ENCODE results near the gene SCLT1. TPM values are rescaled to one million over a fixed set of nuclear protein-coding genes. Genes with fewer than 3 reads are reported as not detected.

The SCLT1 gene
- total RNA-seq, 1 donor = 14.1 TPM

DNA sequence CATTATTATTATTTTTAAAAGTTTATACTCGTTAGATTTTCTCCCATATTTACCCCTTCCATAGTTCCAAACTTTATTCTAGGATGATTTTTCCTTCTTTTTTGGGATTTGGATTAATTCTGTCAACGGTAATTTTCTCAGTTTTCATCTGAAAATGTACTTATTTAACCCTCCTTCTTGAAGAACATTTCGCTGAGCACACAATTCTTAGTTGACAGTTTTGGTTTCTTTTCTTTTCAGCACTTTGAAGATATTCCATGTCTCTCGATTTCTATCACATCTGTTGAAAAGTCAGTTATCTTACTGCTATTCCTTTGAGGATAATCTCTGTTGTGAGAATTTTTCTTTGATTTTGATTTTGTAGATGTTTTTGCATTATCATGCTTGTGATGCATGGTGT, 85.2 kb downstream of the SCLT1 start:
- Histone ChIP-seq H2AFZ (ENCODE audit: low read length) (no peak overlapping the region), H3K9me3 (ENCODE audit: low read depth, low read length) (no peaks in the 10 kb centered on the region), H3K4me1 (ENCODE audit: insufficient read depth, low read length) (no peaks in the 10 kb centered on the region), H3K27ac (ENCODE audit: low read depth, low read length) (no peak overlapping the region), H4K20me1 (ENCODE audit: insufficient read depth, low read length) (no peaks in the 10 kb centered on the region), H3K36me3 (ENCODE audit: insufficient read depth, low read length) (no peaks in the 10 kb centered on the region), H3K27me3 (ENCODE audit: insufficient read depth, low read length) (no peaks in the 10 kb centered on the region), H3K4me2 (ENCODE audit: insufficient read depth, low read length) (no peak overlapping the region), H3K79me2 (ENCODE audit: insufficient read depth, low read length) (no peaks in the 10 kb centered on the region), H3K4me3 (ENCODE audit: insufficient read depth, low read length) (no peak overlapping the region)
- no peak for DNase-seq (ENCODE audit: insufficient read length, low spot score, missing footprints)
- TF ChIP-seq, protein P1, sequence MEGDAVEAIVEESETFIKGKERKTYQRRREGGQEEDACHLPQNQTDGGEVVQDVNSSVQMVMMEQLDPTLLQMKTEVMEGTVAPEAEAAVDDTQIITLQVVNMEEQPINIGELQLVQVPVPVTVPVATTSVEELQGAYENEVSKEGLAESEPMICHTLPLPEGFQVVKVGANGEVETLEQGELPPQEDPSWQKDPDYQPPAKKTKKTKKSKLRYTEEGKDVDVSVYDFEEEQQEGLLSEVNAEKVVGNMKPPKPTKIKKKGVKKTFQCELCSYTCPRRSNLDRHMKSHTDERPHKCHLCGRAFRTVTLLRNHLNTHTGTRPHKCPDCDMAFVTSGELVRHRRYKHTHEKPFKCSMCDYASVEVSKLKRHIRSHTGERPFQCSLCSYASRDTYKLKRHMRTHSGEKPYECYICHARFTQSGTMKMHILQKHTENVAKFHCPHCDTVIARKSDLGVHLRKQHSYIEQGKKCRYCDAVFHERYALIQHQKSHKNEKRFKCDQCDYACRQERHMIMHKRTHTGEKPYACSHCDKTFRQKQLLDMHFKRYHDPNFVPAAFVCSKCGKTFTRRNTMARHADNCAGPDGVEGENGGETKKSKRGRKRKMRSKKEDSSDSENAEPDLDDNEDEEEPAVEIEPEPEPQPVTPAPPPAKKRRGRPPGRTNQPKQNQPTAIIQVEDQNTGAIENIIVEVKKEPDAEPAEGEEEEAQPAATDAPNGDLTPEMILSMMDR (IDR thresholded peaks at IDR 0.05; ENCODE audit: extremely low read depth, low read depth, low read length) = no peak

DNA sequence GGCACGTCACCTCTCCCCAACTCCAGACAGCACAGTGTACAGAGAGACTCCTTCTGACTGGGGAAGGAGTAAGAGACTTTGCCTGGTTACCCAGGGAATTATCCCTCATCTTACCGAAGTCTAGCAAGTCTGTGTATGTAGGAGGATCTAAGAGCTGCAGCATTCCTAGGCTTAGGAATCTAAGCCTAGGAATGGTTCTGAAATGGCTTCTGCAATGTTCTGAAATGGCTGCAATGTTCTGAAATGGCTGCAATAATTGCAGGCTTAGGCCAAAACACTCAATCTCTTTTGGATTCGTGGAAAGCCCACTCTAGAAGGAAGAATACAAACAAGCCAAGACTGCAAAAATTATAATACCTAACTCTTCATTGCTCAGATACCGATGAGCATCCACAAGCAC, 106.4 kb downstream of the SCLT1 start:
- H3K4me2 ChIP-seq (ENCODE audit: insufficient read depth, low read length) = no peak overlapping the region
- no peak overlapping the region for H3K27ac ChIP-seq (ENCODE audit: low read depth, low read length)
- DNase-seq (ENCODE audit: insufficient read length, low spot score, missing footprints) = no peak
- no peaks in the 10 kb centered on the region for H3K36me3 ChIP-seq (ENCODE audit: insufficient read depth, low read length)
- TF ChIP-seq, protein P1 (IDR thresholded peaks at IDR 0.05; ENCODE audit: extremely low read depth, low read depth, low read length) = no peak
- H3K4me3 ChIP-seq (ENCODE audit: insufficient read depth, low read length) = no peak overlapping the region
- H3K27me3 ChIP-seq (ENCODE audit: insufficient read depth, low read length) = no peaks in the 10 kb centered on the region
- no peaks in the 10 kb centered on the region for H4K20me1 ChIP-seq (ENCODE audit: insufficient read depth, low read length)
- no peaks in the 10 kb centered on the region for H3K9me3 ChIP-seq (ENCODE audit: low read depth, low read length)
- H2AFZ ChIP-seq (ENCODE audit: low read length) = no peak overlapping the region
- H3K4me1 ChIP-seq (ENCODE audit: insufficient read depth, low read length) = no peaks in the 10 kb centered on the region
- no peaks in the 10 kb centered on the region for H3K79me2 ChIP-seq (ENCODE audit: insufficient read depth, low read length)

DNA sequence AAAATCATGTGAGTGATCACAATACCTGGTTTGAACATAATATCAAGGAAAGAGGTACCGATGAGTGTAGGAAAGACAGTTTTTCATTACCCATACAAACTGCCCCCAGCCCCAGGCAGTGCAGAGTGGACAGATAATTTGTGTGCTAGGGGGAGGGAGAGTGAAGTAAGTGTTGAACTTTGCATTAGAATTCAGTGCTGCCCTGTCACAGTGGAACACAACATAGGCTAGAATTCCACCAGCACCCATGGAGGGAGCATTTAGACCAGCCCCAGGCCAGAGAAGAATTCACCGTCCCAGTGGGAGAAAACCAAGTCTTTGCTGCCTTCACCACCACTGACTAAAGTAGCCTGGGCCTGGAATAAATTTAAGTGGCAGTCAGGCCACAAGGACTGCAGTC, 107.3 kb downstream of the SCLT1 start:
- H4K20me1 ChIP-seq (ENCODE audit: insufficient read depth, low read length) = no peaks in the 10 kb centered on the region
- TF ChIP-seq, protein P1 (IDR thresholded peaks at IDR 0.05; ENCODE audit: extremely low read depth, low read depth, low read length) = no peak
- H3K4me2 ChIP-seq (ENCODE audit: insufficient read depth, low read length) = no peak overlapping the region
- H3K4me3 ChIP-seq (ENCODE audit: insufficient read depth, low read length) = no peak overlapping the region
- peak; percentile 4 for DNase-seq (ENCODE audit: insufficient read length, low spot score, missing footprints)
- H3K79me2 ChIP-seq (ENCODE audit: insufficient read depth, low read length) = no peaks in the 10 kb centered on the region
- H3K9me3 ChIP-seq (ENCODE audit: low read depth, low read length) = no peaks in the 10 kb centered on the region
- no peaks in the 10 kb centered on the region for H3K4me1 ChIP-seq (ENCODE audit: insufficient read depth, low read length)
- H2AFZ ChIP-seq (ENCODE audit: low read length) = no peak overlapping the region
- no peaks in the 10 kb centered on the region for H3K27me3 ChIP-seq (ENCODE audit: insufficient read depth, low read length)
- H3K27ac ChIP-seq (ENCODE audit: low read depth, low read length) = no peak overlapping the region
- no peaks in the 10 kb centered on the region for H3K36me3 ChIP-seq (ENCODE audit: insufficient read depth, low read length)

DNA sequence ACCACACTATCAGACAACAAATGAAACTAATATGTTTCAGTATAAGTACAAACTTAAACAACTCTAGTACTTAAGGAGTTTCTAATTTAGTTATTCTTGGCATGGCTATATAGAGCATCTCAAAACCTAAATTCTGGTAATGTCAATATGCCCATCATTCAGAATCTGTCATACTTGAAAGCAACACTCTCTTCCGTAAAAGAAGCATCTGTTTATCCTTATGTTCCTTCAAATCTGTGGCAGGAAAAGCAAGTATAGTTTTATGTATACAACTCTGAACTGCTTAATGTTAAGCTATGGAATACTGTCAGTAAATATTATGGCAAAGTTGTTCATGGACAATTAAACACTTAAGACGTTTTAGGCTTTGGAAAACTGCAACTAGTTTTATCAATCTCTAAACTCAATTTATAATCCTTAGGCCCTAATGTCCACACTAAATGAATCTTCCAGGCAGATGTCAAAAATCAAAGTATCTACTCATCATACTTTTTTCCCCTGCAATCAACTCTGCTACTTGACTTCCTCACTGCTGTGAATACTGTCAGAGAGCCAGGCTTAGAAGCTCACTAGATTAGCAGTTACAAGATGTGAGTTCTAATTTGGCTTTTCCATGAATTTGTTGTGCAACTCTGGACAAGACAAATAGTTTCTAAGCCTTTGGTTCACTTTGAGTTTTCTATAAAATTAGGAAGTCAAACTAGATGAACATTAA, 109.4 kb downstream of the SCLT1 start:
- H3K4me1 ChIP-seq (ENCODE audit: insufficient read depth, low read length) = peaks cover 5% of the 10 kb centered on the region
- no peaks in the 10 kb centered on the region for H3K79me2 ChIP-seq (ENCODE audit: insufficient read depth, low read length)
- H3K36me3 ChIP-seq (ENCODE audit: insufficient read depth, low read length) = no peaks in the 10 kb centered on the region
- H3K27ac ChIP-seq (ENCODE audit: low read depth, low read length) = no peak overlapping the region
- H4K20me1 ChIP-seq (ENCODE audit: insufficient read depth, low read length) = no peaks in the 10 kb centered on the region
- H3K27me3 ChIP-seq (ENCODE audit: insufficient read depth, low read length) = no peaks in the 10 kb centered on the region
- H3K4me2 ChIP-seq (ENCODE audit: insufficient read depth, low read length) = no peak overlapping the region
- TF ChIP-seq, protein P1 (IDR thresholded peaks at IDR 0.05; ENCODE audit: extremely low read depth, low read depth, low read length) = no peak
- no peaks in the 10 kb centered on the region for H3K9me3 ChIP-seq (ENCODE audit: low read depth, low read length)
- no peak overlapping the region for H3K4me3 ChIP-seq (ENCODE audit: insufficient read depth, low read length)
- no peak for DNase-seq (ENCODE audit: insufficient read length, low spot score, missing footprints)
- no peak overlapping the region for H2AFZ ChIP-seq (ENCODE audit: low read length)

All from osteoblast (primary cell).